Neuron (in vitro differentiated cells): Measurements from ENCODE around the gene OR1E1.
"Not testable (repeated sequence)": the region's sequence is repeated elsewhere in the genome, so short reads cannot be mapped to it uniquely, and the experiment has no call there.

Experiments used
- H2AFZ ChIP-seq: one replicate; pipeline ENCODE4 v1.6.1; 2013; ENCODE audit warnings: low read depth, mild to moderate bottlenecking, inconsistent platforms, low read length, moderate library complexity
- H3K27me3 ChIP-seq: one replicate; pipeline ENCODE4 v1.6.1; 2013; ENCODE audit warnings: low read length; ENCODE audit not compliant: insufficient read depth
- H3K36me3 ChIP-seq: one replicate; pipeline ENCODE4 v1.6.1; 2013; ENCODE audit warnings: low read length; ENCODE audit not compliant: insufficient read depth
- H3K4me1 ChIP-seq: one replicate; pipeline ENCODE4 v1.6.1; 2013; ENCODE audit warnings: low read length; ENCODE audit not compliant: insufficient read depth
- H3K4me3 ChIP-seq: 2 replicates; pipeline ENCODE4 v1.5.1; 2013; ENCODE audit warnings: mild to moderate bottlenecking, low read length, moderate library complexity
- H3K9me3 ChIP-seq: one replicate; pipeline ENCODE4 v1.6.1; 2013; ENCODE audit warnings: low read length

The OR1E1 gene, protein sequence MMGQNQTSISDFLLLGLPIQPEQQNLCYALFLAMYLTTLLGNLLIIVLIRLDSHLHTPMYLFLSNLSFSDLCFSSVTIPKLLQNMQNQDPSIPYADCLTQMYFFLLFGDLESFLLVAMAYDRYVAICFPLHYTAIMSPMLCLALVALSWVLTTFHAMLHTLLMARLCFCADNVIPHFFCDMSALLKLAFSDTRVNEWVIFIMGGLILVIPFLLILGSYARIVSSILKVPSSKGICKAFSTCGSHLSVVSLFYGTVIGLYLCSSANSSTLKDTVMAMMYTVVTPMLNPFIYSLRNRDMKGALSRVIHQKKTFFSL

DNA sequence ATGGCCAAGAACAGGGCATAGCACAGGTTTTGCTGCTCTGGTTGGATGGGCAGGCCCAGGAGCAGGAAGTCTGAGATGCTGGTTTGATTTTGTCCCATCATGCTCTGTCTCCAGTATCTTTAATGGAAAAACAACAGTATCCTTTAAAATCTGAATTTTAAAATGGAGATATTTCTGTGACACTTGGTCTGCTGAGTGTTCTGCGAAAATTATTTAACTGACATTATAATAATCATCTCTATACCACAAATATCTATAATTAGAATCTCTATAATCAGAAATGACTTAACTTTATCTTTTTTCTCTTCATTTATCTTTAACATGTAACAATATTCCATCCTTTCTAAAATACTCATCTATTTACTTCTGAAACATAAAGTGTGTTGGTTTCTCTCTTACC lies at the start of gene OR1E1:
OR1E1 (minus strand) TSS at position 101 of the 400 bp plus-strand sequence; CDS start at position 101, 0 bp downstream.
- no peak within 1 kb of the TSS for H3K4me3 ChIP-seq
- H3K4me1 ChIP-seq: no peaks in the 10 kb centered on the region
- H3K36me3 ChIP-seq: no peaks in the 10 kb centered on the region
- no peaks in the 10 kb centered on the region for H3K9me3 ChIP-seq
- H2AFZ ChIP-seq: no peak within 1 kb of the TSS
- no peaks in the 10 kb centered on the region for H3K27me3 ChIP-seq

DNA sequence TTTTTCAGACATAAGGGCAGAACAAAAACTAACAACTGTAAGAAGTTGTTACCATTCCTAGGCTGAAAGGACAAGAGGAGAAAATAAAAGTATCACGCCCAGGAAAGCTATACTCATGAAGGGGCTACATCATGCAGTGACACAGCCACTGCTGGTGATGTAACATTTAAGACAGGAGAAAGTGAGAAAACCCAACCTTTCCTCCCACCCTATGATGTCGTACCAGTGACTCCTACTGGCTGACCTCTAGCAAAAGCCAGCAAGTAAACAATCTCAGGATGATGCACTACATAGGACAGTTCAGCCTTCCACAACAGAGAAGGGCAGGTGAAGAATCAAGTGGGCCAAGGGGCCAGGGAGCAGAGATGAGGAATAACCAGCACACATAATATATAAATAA lies 49.4 kb upstream of the OR1E1 start:
- Histone ChIP-seq H3K27me3 (no peaks in the 10 kb centered on the region), H2AFZ (no peak overlapping the region), H3K36me3 (no peaks in the 10 kb centered on the region), H3K4me3 (no peak overlapping the region), H3K9me3 (no peaks in the 10 kb centered on the region), H3K4me1 (no peaks in the 10 kb centered on the region)

DNA sequence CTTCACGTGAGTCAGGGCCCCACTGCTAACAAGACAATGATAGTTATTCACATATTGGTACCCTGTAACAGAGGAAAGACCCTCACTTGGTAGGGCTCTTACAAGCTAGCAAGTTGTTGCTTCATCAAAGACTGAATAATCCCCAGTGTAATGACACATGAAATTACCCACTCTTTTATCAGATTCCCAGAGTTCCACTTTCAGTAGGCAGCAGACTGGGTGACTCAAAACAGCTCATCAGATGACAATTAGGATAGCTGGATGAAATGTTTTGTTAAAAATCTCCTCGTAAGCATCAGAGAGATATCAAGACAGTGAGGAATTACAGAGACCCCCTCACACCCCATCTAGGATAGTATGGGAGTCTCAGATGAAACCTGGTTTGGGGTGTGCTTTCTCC lies 42.2 kb upstream of the OR1E1 start:
- H3K4me3 ChIP-seq: no peak overlapping the region
- H3K4me1 ChIP-seq: no peaks in the 10 kb centered on the region
- no peaks in the 10 kb centered on the region for H3K9me3 ChIP-seq

DNA sequence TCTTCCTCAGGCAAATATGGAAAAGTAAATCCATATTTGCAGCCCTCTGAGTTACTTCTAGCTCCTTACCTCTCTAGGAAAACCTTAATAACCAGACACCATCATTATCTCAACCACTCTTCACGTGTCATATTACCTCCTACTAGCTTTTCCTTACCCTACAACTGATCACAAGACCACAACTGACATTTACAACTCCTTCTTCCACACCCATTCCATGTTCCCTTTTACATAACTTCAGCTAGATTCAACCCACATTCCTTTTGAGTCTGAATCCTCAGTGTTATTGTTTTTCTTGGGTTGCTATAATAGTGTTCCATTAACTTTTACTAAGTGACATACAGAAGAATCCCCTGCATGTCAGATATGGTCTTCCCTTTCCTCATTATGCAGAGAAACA lies 40.2 kb upstream of the OR1E1 start:
- Histone ChIP-seq H3K36me3 (no peaks in the 10 kb centered on the region), H3K4me1 (no peaks in the 10 kb centered on the region), H3K27me3 (peaks cover 2% of the 10 kb centered on the region), H2AFZ (no peak overlapping the region), H3K9me3 (no peaks in the 10 kb centered on the region), H3K4me3 (no peak overlapping the region)

More for the DNA sequence above, 42.2 kb upstream of the OR1E1 start:
- H3K36me3 ChIP-seq: no peaks in the 10 kb centered on the region
- no peak overlapping the region for H2AFZ ChIP-seq
- H3K27me3 ChIP-seq: peaks cover 2% of the 10 kb centered on the region

DNA sequence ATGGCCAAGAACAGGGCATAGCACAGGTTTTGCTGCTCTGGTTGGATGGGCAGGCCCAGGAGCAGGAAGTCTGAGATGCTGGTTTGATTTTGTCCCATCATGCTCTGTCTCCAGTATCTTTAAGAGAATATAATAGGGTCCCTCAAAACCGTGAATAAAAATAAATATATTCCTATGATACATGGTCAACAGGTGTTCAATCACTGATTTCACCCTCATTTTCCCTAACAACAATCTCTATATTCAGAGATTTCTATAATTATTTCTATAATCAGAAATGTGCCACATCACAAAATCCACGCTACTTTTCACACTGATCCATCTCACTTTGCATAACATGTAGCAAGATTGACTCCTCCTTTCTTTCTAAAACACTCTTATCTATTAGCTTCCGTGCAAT lies 35.5 kb upstream of the OR1E1 start, which contains the start of gene OR1E2:
OR1E2 (minus strand) TSS at position 101 of the 400 bp plus-strand sequence; CDS start at position 101, 0 bp downstream.
- Histone ChIP-seq H3K9me3 (no peaks in the 10 kb centered on the region), H3K4me3 (no peak within 1 kb of the TSS), H3K36me3 (no peaks in the 10 kb centered on the region), H3K4me1 (no peaks in the 10 kb centered on the region), H2AFZ (no peak within 1 kb of the TSS), H3K27me3 (no peaks in the 10 kb centered on the region)

DNA sequence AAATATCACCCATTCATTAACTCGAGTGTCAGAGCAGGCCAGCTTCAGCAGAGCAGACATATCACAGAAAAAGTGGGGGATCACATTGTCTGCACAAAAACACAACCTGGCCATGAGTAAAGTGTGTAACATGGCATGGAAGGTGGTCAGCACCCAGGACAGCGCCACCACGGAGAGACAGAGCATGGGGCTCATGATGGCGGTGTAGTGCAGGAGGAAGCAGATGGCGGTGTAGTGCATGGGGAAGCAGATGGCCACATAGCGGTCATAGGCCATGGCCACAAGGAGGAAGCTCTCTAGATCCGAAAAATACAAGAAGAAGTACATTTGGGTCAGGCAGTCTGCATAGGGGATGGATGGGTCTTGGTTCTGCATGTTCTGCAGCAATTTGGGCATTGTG lies 35.0 kb upstream of the OR1E1 start:
- not testable (repeated sequence) for H3K4me3 ChIP-seq, H2AFZ ChIP-seq, H3K27me3 ChIP-seq, H3K4me1 ChIP-seq, H3K36me3 ChIP-seq, H3K9me3 ChIP-seq

DNA sequence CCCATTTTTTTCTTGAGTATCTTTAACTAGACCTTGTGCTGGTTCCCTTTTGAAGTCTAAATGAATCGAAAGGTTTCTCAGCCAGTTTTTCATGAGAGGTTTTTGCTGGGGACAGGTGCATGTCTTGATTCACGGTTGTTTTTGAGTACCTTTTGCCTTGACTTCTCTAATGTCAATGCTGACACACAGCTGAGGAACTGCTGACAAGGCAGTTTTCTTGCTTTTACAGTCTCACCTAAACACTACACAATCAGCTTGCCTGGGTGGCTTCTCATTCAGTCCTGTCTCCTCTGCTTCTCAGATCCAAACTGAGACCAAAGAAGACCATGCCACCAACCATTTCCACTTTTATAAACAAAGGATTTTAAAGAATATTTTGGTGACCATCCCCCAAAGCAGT lies 20.0 kb upstream of the OR1E1 start:
- no peak overlapping the region for H3K4me3 ChIP-seq
- H3K36me3 ChIP-seq: no peaks in the 10 kb centered on the region
- no peak overlapping the region for H2AFZ ChIP-seq
- no peaks in the 10 kb centered on the region for H3K9me3 ChIP-seq
- H3K4me1 ChIP-seq: no peaks in the 10 kb centered on the region
- H3K27me3 ChIP-seq: no peaks in the 10 kb centered on the region

DNA sequence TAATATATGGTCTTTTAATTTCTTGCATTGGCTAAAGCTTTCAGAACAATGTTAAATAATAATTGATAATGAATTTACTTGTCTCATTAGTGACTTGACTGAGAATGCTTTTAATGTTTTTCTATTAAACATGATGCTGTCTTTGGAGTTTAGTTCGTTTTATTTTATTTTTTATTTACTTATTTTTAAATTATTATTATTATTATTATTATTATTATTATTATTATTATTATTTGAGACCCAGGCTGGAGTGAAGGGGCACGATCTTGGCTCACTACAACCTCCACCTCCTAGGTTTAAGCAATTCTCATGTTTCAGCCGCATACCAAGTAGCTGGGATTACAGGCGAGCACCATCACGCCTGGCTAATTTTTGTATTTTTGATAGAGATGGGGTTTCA lies 17.4 kb upstream of the OR1E1 start:
- no peaks in the 10 kb centered on the region for H3K27me3 ChIP-seq
- H3K4me1 ChIP-seq: no peaks in the 10 kb centered on the region
- H3K36me3 ChIP-seq: no peaks in the 10 kb centered on the region
- H2AFZ ChIP-seq: no peak overlapping the region
- no peak overlapping the region for H3K4me3 ChIP-seq
- H3K9me3 ChIP-seq: no peaks in the 10 kb centered on the region

DNA sequence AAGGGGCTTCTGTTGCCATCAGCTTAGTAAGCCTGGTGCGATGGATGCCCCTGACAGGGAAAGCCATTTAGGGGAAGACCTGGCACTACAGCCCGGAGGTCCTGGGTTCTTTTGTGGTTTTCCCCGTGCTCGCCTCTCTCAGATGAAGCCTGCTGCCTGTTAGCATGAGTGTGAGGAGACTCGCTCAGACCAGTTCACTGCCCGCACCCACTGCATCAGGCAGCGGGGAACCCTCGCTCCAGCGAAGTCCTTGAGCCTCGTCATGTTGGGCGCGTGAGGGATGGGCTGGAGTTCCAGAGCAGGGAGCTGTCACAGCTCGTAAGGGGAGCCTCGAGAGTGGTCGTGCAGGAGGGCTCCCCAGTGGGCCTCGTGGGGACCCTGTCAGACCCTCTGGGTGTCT lies 14.0 kb upstream of the OR1E1 start:
- not testable (repeated sequence) for H3K36me3 ChIP-seq, H3K9me3 ChIP-seq, H3K4me3 ChIP-seq, H3K27me3 ChIP-seq, H3K4me1 ChIP-seq, H2AFZ ChIP-seq

DNA sequence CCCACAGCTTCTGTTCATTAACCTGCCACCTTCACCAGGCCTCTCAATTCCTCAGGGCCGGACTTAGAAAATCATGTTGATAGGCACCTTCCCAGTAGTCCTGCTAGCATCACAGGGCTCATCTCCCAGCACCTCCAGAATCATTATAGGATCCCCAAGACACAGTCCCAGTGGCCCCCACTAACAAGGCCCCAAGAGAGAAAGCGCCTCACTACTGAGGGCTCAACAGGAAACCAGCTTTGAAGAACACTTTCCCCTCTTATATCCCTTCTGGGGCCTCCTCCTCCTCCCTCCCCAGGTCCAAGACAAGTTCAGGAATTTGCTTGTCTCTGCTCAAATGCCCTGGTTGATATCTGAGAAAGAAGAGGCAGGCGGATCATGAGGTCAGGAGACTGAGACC lies 12.9 kb upstream of the OR1E1 start, which contains the start of gene OR3A3:
OR3A3 (plus strand) TSS at position 301 of the 400 bp plus-strand sequence.
- H3K4me1 ChIP-seq: no peaks in the 10 kb centered on the region
- no peak within 1 kb of the TSS for H2AFZ ChIP-seq
- H3K27me3 ChIP-seq: no peaks in the 10 kb centered on the region
- H3K9me3 ChIP-seq: no peaks in the 10 kb centered on the region
- H3K4me3 ChIP-seq: no peak within 1 kb of the TSS
- H3K36me3 ChIP-seq: no peaks in the 10 kb centered on the region

DNA sequence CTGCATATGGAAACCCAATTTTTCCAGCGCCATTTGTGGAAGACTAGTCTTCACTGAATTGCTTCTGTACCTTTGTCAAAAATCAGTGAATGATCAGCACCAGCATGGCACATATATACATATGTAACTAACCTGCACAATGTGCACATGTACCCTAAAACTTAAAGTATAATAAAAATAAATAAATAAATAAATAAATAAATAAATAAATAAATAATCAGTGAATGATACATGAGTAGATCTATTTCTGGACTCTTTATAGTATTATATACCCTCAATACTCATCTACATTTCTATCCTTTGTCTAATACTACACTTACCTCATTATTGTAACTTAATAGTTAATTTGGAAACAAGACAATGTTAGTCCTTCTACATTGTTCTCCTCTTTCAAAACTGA lies 5.6 kb upstream of the OR1E1 start:
- H3K4me1 ChIP-seq: not testable (repeated sequence)

DNA sequence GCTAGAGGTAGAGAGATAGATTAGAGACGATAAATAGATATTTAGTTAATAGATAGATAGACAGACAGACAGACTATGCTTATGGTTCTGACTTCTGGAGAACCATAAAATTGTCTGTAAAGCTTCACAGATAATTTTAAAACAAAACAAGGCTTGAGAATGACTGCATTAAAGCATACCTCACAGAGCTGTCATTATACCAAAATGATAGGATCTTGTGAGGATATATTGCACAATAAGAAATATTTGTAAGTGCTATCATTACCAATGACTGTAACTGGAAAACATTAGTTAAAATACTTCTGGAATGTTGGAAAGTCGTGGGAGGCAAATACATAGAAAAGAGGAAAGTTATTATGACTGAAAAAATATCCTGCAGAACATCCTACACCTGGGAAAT lies 3.6 kb upstream of the OR1E1 start:
- Histone ChIP-seq H3K4me1 (no peaks in the 10 kb centered on the region), H3K27me3 (no peaks in the 10 kb centered on the region), H3K4me3 (no peak overlapping the region), H3K36me3 (no peaks in the 10 kb centered on the region), H2AFZ (no peak overlapping the region), H3K9me3 (no peaks in the 10 kb centered on the region)

More for the DNA sequence above, 5.6 kb upstream of the OR1E1 start:
- H3K4me3 ChIP-seq, H3K36me3 ChIP-seq, H3K9me3 ChIP-seq, H2AFZ ChIP-seq, H3K27me3 ChIP-seq: not testable (repeated sequence)

DNA sequence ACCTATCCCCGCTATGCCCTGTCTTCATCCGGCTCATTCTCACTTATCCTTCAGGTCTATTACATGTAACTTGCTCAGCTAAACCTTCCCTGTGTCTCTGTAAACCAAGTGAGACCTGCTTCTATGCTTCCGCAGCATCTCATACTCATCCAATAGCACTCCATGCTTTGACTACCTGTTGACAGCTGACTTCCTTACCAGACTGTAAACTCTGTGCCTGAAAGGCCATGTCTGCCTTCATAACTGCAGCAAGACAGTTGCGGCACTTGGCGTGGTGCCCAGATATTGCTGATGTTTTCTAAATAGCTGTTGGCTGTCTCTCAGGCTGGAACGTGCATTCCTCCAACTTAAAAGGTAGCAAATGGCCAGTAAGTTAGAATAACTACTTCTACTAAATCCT lies 1.8 kb upstream of the OR1E1 start:
- Histone ChIP-seq H2AFZ (no peak overlapping the region), H3K4me1 (no peaks in the 10 kb centered on the region), H3K9me3 (no peaks in the 10 kb centered on the region), H3K27me3 (no peaks in the 10 kb centered on the region), H3K4me3 (no peak overlapping the region), H3K36me3 (no peaks in the 10 kb centered on the region)

DNA sequence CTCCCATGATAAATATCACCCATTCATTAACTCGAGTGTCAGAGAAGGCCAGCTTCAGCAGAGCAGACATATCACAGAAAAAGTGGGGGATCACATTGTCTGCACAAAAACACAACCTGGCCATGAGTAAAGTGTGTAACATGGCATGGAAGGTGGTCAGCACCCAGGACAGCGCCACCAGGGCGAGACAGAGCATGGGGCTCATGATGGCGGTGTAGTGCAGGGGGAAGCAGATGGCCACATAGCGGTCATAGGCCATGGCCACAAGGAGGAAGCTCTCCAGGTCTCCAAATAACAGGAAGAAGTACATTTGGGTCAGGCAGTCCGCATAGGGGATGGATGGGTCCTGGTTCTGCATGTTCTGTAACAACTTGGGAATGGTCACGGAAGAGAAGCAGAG lies 409 bp downstream of the OR1E1 start:
- not testable (repeated sequence) for H2AFZ ChIP-seq, H3K36me3 ChIP-seq, H3K4me3 ChIP-seq

More for the DNA sequence above, 409 bp downstream of the OR1E1 start:
- H3K27me3 ChIP-seq, H3K4me1 ChIP-seq, H3K9me3 ChIP-seq: not testable (repeated sequence)
